ENCODE data around the gene ZNF227.

ZNF227 gene

GRCh38 chr19:44254496-44254895, 42.2 kb downstream of the ZNF227 start:
- TF ChIP-seq CTCF (IDR thresholded peaks at IDR 0.05; ENCODE audit: extremely low read depth, missing control alignments) = no peak
- DNase-seq (ENCODE audit: low spot score) = no peak

GRCh38 chr19:44255705-44256411, 43.5 kb downstream of the ZNF227 start:
- no peak for DNase-seq (ENCODE audit: low spot score)
- no peak for TF ChIP-seq CTCF (IDR thresholded peaks at IDR 0.05; ENCODE audit: extremely low read depth, missing control alignments)

- no peak for DNase-seq (ENCODE audit: low spot score)
- TF ChIP-seq CTCF (IDR thresholded peaks at IDR 0.05; ENCODE audit: extremely low read depth, missing control alignments) = no peak
These were observed 45.8 kb downstream of the ZNF227 start for GRCh38 chr19:44258136-44258535.

GRCh38 chr19:44258835-44259413, 46.6 kb downstream of the ZNF227 start:
- no peak for TF ChIP-seq CTCF (IDR thresholded peaks at IDR 0.05; ENCODE audit: extremely low read depth, missing control alignments)
- DNase-seq (ENCODE audit: low spot score) = no peak

GRCh38 chr19:44260343-44260681, 48.0 kb downstream of the ZNF227 start:
- peak; percentile 9 for DNase-seq (ENCODE audit: low spot score)
- TF ChIP-seq CTCF (IDR thresholded peaks at IDR 0.05; ENCODE audit: extremely low read depth, missing control alignments) = no peak

- DNase-seq (ENCODE audit: low spot score) = no peak
- no peak for TF ChIP-seq CTCF (IDR thresholded peaks at IDR 0.05; ENCODE audit: extremely low read depth, missing control alignments)
These were observed 48.5 kb downstream of the ZNF227 start for GRCh38 chr19:44260695-44261446.

GRCh38 chr19:44277331-44277730, 65.0 kb downstream of the ZNF227 start:
- no peak for TF ChIP-seq CTCF (IDR thresholded peaks at IDR 0.05; ENCODE audit: extremely low read depth, missing control alignments)
- no peak for DNase-seq (ENCODE audit: low spot score)
